Measurements from ENCODE around the gene TRPM2. TPM values are rescaled to one million over a fixed set of nuclear protein-coding genes. Genes with fewer than 3 reads are reported as not detected.

The TRPM2 gene
- total RNA-seq, 1 donor from 2014 or later: under 0.01 TPM

DNA sequence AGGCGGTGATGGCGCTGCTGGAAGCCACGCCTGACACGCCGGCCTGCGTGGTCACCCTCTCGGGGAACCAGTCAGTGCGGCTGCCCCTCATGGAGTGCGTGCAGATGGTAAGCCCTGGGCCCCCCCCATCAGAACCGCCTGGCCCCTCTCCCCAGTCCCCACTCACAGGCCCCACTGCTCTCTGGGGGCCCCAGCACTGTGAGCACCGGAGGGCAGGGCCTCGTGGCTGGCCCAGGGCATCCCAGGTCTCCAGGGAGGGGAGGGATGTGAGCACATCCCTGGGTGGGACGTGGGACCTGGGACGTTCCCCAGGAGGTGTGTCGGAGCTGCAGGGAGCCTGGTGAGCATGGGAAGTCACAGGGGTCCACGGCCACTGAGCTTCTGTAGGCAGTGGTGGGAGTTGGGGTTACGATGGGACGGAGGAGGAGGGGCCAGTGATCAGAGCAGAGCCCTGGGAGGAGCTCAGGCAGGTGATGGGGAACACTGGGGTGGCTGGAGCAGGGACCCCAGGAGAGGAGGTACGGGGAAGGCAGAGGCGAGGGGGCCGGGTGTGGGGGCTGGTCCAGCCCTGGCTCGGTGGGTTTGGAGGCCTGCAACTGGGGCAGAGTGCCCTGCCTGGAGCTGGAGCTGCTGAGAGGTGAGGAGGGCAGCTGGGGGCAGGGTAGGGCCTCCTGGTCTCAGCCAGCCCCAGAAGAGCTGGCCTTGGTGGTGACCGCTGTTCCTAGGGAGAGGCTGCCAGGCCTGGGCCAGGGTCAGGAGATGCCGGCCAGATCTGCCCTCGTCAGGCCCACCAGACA, 34.7 kb upstream of the TRPM2 start:
- H3K36me3 ChIP-seq (ENCODE audit: control insufficient read depth, insufficient read depth, low read length): peaks cover 36% of the 10 kb centered on the region
- DNase-seq (ENCODE audit: low read depth): no peak
- no peak overlapping the region for H3K4me3 ChIP-seq (ENCODE audit: low read depth, low read length)
- TF ChIP-seq, protein P1, sequence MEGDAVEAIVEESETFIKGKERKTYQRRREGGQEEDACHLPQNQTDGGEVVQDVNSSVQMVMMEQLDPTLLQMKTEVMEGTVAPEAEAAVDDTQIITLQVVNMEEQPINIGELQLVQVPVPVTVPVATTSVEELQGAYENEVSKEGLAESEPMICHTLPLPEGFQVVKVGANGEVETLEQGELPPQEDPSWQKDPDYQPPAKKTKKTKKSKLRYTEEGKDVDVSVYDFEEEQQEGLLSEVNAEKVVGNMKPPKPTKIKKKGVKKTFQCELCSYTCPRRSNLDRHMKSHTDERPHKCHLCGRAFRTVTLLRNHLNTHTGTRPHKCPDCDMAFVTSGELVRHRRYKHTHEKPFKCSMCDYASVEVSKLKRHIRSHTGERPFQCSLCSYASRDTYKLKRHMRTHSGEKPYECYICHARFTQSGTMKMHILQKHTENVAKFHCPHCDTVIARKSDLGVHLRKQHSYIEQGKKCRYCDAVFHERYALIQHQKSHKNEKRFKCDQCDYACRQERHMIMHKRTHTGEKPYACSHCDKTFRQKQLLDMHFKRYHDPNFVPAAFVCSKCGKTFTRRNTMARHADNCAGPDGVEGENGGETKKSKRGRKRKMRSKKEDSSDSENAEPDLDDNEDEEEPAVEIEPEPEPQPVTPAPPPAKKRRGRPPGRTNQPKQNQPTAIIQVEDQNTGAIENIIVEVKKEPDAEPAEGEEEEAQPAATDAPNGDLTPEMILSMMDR (IDR thresholded peaks at IDR 0.05; ENCODE audit: insufficient read depth, low read length, severe bottlenecking): no peak
- FAIRE-seq: no peak
- H3K27me3 ChIP-seq (ENCODE audit: control insufficient read depth, insufficient read depth, low read length): no peaks in the 10 kb centered on the region

DNA sequence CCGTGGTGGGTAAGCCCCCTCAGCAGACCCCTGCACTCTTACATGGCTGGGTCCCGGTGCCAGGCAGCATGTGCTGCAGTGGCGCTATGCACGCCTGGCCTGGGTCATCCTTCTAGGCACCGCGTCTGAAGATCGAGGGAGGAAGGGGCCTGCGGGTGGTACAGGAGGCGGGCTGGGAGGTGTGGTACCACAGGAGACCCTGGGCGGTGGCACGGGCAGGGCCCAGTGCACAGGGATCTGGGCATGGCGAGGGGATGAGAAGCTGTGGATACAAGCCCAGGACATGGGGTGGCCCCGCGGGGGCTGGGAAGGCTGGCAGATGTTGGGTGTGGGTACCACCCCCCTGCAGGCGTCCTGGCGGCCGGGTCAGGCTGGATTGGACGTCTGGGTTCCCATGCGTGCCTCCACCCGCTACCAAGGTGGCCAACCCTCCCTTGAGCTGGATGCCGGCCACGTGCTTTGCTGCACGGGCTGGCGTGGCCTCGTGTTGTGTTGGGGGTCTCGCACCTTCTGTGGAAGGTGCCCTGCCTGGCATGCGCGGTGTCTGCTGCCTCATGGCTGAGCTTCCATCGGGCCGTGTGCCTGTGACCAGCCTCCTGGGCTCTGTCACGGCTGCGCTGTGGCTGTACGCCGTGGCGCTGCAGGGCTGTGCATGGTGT, 33.9 kb upstream of the TRPM2 start:
- H3K36me3 ChIP-seq (ENCODE audit: control insufficient read depth, insufficient read depth, low read length): peaks cover 41% of the 10 kb centered on the region
- H3K27me3 ChIP-seq (ENCODE audit: control insufficient read depth, insufficient read depth, low read length): no peaks in the 10 kb centered on the region
- FAIRE-seq (no peak), DNase-seq (ENCODE audit: low read depth) (no peak)
- TF ChIP-seq, protein P1 (IDR thresholded peaks at IDR 0.05; ENCODE audit: insufficient read depth, low read length, severe bottlenecking): no peak
- no peak overlapping the region for H3K4me3 ChIP-seq (ENCODE audit: low read depth, low read length)

DNA sequence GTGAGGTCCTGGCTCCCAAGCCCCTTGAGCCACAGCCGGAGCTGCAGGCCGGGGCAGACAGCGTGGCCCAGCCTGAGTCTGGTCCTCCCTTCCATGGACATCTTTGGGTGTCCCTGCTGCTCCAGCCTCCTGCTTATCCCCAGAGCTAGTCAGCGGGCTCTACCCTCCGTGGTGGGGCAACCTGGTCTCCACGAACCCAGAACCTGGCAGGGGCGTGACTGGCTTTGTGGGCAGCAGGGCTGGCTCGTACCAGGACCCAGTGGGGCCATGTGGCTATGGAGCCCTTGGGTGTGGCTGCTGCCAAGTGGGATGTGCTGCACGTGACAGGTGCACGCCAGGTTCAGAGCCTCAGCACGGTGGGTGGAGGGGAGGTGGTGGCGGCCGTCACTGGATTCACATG, 32.6 kb upstream of the TRPM2 start:
- no peak overlapping the region for H3K4me3 ChIP-seq (ENCODE audit: low read depth, low read length)
- FAIRE-seq (no peak), DNase-seq (ENCODE audit: low read depth) (no peak)
- H3K36me3 ChIP-seq (ENCODE audit: control insufficient read depth, insufficient read depth, low read length): peaks cover 40% of the 10 kb centered on the region
- no peaks in the 10 kb centered on the region for H3K27me3 ChIP-seq (ENCODE audit: control insufficient read depth, insufficient read depth, low read length)
- TF ChIP-seq, protein P1 (IDR thresholded peaks at IDR 0.05; ENCODE audit: insufficient read depth, low read length, severe bottlenecking): no peak

- Histone ChIP-seq H3K36me3 (ENCODE audit: control insufficient read depth, insufficient read depth, low read length) (peaks cover 37% of the 10 kb centered on the region), H3K27me3 (ENCODE audit: control insufficient read depth, insufficient read depth, low read length) (no peaks in the 10 kb centered on the region), H3K4me3 (ENCODE audit: low read depth, low read length) (no peak overlapping the region)
- DNase-seq (ENCODE audit: low read depth) (no peak), FAIRE-seq (no peak)
- TF ChIP-seq, protein P1 (IDR thresholded peaks at IDR 0.05; ENCODE audit: insufficient read depth, low read length, severe bottlenecking): no peak
These were observed 31.5 kb upstream of the TRPM2 start for GRCh38 chr21:44321846-44322450.

DNA sequence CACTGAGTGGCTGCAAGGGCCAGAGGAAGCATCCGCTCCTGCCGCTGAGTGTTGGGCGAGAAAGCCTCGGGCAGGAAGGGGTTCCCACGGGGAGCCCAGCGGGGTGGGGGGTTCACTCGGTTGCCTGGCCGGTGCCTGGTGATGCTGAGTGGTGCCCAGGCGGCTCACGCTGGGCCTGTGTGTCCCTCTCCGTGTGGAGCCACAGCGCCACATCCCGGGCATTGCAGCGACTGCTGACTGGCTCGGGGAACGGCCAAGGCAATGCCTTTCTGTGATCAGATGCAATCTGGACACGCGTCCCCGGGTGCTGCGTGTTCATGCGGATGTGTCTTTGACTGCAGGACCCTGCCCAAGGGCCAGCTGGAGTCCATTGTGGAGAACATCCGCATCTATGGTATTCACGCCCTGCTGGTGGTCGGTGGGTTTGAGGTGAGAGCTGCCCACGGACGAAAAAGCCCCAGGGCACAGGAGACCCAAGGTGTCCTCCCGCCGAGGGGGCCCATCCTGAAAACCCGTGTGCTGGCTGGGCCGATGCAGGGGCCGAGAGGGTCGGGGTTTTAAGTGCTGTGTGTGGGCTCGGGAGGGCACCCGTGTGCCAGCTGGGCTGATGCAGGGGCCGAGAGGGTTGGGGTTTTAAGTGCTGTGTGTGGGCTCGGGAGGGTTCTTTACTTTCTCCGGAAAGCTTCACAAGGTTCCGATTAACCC, 30.6 kb upstream of the TRPM2 start:
- no peaks in the 10 kb centered on the region for H3K27me3 ChIP-seq (ENCODE audit: control insufficient read depth, insufficient read depth, low read length)
- no peak for DNase-seq (ENCODE audit: low read depth)
- TF ChIP-seq, protein P1 (IDR thresholded peaks at IDR 0.05; ENCODE audit: insufficient read depth, low read length, severe bottlenecking): no peak
- no peak for FAIRE-seq
- peaks cover 29% of the 10 kb centered on the region for H3K36me3 ChIP-seq (ENCODE audit: control insufficient read depth, insufficient read depth, low read length)
- H3K4me3 ChIP-seq (ENCODE audit: low read depth, low read length): no peak overlapping the region

All from bronchial epithelial cell (primary cell).